22Rv1 (cell line): ENCODE results near the gene AKIRIN2.

ENCODE experiments used
- ZFX ChIP-seq: fragments of 450-650 bp; IDR thresholded peaks from 2 replicates; pipeline ENCODE4 v1.6.1; 2017; ENCODE audit warnings: antibody characterized with exemption, borderline replicate concordance
- TF ChIP-seq, protein P1 (sequence below): fragments of 450-650 bp; IDR thresholded peaks from 2 replicates; pipeline ENCODE4 v1.5.1; 2017; ENCODE audit warnings: mild to moderate bottlenecking

DNA sequence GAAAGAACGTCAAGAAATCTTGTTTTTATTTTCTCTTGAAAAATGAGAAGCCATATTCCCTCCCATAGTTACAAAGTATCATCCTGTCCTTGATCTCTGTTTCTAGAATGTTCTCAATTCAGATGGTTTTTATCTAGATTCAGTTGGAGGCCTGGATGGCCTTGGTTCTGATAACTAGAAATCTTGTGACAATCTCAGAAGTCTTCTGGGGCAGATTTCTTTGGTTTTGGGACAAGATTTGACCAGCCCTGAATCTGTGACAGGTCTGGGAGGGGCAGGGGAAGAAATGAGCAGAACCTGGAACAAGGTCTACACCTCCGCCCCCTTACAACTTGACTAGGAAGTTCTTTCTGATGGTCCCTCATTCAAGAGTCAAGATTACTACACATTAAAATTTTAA lies 41.4 kb upstream of the AKIRIN2 start:
- TF ChIP-seq ZFX: no peak
- TF ChIP-seq, protein P1, sequence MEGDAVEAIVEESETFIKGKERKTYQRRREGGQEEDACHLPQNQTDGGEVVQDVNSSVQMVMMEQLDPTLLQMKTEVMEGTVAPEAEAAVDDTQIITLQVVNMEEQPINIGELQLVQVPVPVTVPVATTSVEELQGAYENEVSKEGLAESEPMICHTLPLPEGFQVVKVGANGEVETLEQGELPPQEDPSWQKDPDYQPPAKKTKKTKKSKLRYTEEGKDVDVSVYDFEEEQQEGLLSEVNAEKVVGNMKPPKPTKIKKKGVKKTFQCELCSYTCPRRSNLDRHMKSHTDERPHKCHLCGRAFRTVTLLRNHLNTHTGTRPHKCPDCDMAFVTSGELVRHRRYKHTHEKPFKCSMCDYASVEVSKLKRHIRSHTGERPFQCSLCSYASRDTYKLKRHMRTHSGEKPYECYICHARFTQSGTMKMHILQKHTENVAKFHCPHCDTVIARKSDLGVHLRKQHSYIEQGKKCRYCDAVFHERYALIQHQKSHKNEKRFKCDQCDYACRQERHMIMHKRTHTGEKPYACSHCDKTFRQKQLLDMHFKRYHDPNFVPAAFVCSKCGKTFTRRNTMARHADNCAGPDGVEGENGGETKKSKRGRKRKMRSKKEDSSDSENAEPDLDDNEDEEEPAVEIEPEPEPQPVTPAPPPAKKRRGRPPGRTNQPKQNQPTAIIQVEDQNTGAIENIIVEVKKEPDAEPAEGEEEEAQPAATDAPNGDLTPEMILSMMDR: no peak
